Measurements from ENCODE around the gene BDP1. TPM values are rescaled to one million over a fixed set of nuclear protein-coding genes. Genes with fewer than 3 reads are reported as not detected.
A peak's percentile ranks its signal among the peaks of the same experiment; 100 is the strongest.

Gene BDP1
- total RNA-seq, 1 donor from 2014 or later: 20.5 TPM

DNA sequence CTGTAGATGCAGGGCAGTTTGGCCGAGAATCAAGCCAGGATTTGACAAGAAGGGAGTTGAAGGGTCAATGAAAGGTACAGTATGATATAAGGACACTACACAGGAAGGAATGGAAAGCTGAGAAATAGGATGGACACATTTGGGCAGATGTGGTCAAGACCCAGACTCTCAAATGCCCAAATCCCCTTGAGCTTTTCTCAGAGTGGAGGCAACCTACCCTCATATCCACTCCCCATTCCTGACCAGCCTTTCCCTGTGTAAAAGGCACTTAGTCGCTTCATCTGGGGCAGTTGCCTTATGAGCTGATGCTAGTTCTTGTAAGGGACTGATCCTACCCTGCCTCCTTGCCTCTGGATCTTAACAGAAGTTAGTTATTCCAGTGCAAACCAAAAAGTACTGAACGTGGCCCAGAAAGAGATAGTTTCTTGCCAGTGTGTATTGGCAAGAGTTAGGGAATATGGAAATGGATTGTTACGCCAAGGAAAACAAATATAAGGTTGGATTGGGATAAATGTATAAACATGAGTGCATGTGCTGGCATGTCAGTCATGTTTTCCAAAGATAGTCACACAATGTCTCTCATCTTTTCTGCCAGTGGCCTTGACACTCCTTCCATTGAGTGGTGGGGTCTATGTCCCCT is 127.6 kb downstream of the BDP1 start:
- TF ChIP-seq, protein P1, sequence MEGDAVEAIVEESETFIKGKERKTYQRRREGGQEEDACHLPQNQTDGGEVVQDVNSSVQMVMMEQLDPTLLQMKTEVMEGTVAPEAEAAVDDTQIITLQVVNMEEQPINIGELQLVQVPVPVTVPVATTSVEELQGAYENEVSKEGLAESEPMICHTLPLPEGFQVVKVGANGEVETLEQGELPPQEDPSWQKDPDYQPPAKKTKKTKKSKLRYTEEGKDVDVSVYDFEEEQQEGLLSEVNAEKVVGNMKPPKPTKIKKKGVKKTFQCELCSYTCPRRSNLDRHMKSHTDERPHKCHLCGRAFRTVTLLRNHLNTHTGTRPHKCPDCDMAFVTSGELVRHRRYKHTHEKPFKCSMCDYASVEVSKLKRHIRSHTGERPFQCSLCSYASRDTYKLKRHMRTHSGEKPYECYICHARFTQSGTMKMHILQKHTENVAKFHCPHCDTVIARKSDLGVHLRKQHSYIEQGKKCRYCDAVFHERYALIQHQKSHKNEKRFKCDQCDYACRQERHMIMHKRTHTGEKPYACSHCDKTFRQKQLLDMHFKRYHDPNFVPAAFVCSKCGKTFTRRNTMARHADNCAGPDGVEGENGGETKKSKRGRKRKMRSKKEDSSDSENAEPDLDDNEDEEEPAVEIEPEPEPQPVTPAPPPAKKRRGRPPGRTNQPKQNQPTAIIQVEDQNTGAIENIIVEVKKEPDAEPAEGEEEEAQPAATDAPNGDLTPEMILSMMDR (conservative IDR thresholded peaks at IDR 0.05; ENCODE audit: low read depth, low read length): no peak
- no peak for DNase-seq (ENCODE audit: low read depth)
- no peak overlapping the region for H3K4me3 ChIP-seq (ENCODE audit: low read depth, low read length)

DNA sequence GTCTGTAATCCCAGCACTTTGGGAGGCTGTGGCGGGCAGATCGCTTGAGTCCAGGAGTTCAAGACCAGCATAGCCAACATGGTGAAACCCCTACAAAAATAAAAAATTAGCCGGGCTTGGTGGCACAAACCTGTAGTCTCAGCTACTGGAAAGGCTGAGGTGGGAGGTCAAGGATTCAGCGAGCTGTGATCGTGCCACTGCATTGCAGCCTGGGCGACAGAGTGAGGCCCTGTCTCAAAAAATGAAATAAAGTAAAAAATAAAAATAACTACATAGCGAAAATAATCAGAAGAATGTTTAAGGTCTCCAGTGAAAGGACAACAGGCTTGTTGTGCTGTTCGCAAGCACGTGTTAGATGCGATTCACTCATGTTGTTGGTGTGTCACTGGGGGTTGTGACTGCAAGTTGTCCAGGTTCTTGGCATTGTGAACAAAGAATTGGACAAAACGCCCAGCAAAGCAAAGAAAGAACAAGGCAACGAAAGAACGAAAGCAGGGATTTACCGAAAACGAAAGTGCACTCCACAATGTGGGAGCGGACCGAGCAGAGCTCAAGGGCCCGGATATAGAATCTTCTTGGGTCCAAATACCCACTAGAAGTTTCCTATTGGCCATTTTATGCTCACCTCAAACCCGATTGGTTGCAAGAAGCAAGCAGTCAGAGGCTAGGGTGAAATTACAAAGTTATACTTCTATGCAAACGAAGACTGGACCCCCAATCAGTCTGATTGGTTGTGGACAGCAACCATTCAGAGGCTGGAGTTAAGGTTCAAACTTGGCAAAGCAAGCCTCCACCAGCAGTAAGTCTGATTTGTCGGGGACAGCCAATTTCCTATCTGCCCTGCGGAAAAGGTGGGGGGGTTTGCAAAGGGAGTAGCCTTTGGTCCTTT is 130.8 kb downstream of the BDP1 start:
- peak; percentile 6 for DNase-seq (ENCODE audit: low read depth)
- TF ChIP-seq, protein P1 (conservative IDR thresholded peaks at IDR 0.05; ENCODE audit: low read depth, low read length): no peak
- peak overlapping the region; percentile 86 for H3K4me3 ChIP-seq (ENCODE audit: low read depth, low read length)

DNA sequence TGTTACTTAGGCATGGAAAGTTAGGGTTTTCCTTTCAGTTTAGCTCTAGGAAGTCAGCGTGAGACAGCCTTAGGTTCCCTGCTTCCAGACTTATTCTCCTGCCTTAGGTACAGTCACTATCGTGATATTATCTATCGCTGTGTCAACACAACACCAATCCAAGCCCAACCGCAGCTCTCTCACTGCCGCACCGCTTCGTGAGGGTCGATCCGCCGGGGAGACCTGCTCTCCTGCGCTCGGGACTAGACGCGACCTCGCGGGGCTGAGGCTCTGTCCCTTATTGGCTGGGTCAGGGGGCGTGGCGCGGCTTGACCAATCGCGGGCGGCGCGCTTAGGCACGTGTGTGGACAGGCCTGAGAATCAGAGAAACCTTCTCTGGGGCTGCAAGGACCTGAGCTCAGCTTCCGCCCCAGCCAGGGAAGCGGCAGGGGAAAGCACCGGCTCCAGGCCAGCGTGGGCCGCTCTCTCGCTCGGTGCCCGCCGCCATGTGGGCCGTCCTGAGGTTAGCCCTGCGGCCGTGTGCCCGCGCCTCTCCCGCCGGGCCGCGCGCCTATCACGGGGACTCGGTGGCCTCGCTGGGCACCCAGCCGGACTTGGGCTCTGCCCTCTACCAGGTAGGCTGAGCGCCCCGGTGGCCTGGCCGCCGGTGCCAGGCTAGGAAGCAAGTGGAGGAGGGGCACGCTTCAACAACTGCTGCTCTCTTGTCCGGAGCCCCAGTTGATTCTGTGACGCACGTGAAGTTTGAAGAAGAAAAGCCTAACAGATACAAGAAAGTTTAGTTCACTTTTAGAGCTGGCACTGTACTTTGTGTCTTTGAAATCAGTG is 131.7 kb downstream of the BDP1 start, which contains the start of gene MCCC2:
Gene MCCC2, plus strand, starts transcription at position 400 of the 825 bp plus-strand sequence. Its CDS starts 86 bp downstream, at position 486.
- DNase-seq (ENCODE audit: low read depth): peak; percentile 62
- H3K4me3 ChIP-seq (ENCODE audit: low read depth, low read length): peak within 1 kb of the TSS; percentile 86
- TF ChIP-seq, protein P1 (conservative IDR thresholded peaks at IDR 0.05; ENCODE audit: low read depth, low read length): no peak

DNA sequence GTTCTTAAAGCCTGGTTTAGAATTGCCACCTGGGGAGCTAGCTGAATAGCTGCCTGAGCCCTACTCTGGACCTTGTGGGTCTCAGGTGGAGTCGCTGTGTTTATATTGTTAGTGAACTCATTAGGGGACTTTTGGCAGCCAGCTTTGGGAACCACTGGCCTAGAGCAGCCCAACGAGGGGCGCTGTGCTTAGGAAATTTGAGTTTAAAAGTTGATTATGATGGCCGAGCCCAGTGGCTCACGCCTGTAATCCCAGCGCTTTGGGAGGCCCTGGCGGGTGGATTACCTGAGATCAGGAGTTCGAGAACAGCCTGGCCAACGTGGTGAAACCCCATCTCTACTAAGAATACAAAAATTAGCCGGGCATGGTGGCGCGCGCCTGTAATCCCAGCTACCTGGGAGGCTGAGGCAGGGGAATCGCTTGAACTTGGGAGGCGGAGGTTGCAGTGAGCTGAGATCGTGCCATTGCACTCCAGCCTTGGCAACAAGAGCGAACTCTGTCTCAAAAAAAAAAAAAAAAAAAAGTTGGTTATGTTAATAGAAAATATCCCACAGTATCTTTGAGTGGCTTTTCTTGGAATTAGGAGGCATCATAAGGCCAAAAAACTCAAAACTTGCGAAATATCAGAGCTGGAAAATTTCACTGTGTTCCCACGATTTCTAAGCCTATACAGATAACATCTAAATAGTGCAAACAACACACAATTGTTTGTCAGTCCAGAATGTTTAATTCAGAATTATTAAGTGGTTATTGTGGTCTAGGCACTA is 132.5 kb downstream of the BDP1 start:
- TF ChIP-seq, protein P1 (conservative IDR thresholded peaks at IDR 0.05; ENCODE audit: low read depth, low read length): no peak
- H3K4me3 ChIP-seq (ENCODE audit: low read depth, low read length): peak overlapping the region; percentile 86
- no peak for DNase-seq (ENCODE audit: low read depth)

DNA sequence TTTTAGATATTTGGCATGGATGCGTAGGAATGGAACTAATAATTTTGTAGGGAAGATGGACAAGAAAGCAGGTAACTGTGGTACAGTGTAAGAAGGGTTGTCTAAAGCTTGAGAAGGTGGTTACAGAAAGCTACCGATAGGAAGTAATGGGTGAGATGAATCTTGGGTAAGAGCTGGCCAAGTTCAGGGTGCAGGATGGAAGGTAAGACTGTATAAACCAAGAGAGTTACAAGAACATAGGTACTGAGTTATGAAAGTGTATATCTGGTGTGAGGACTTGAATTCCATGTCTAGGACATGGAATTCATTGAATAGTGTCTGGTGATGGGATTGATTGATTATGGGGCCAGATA is 133.1 kb downstream of the BDP1 start:
- DNase-seq (ENCODE audit: low read depth): no peak
- TF ChIP-seq, protein P1 (conservative IDR thresholded peaks at IDR 0.05; ENCODE audit: low read depth, low read length): no peak
- H3K4me3 ChIP-seq (ENCODE audit: low read depth, low read length): peak overlapping the region; percentile 2

DNA sequence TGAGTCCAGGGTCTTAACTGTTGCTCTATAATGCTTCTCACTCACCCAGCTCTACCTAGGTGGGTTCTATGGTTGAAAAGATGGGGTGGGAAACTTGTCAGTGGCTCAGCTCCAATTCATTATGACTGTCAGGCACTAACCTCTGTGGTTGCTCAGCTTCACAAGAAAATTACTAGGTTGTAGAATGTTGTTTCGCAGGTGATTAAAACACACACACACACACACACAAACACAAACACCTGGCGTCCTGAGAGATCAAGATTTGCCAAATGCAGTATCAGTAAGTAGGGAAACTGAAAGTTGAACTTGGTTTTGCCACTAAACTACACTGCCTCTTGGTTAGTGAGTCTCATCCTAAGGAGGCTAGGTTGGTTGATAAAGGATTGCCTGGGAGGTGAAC is 134.5 kb downstream of the BDP1 start:
- H3K4me3 ChIP-seq (ENCODE audit: low read depth, low read length): no peak overlapping the region
- DNase-seq (ENCODE audit: low read depth): no peak
- TF ChIP-seq, protein P1 (conservative IDR thresholded peaks at IDR 0.05; ENCODE audit: low read depth, low read length): no peak
